CD8-positive, alpha-beta memory T cell (primary cell): ENCODE measurements around the gene MIF. TPM values are rescaled to one million over a fixed set of nuclear protein-coding genes. Genes with fewer than 3 reads are reported as not detected.
"Not testable (repeated sequence)": the region's sequence is repeated elsewhere in the genome, so short reads cannot be mapped to it uniquely, and the experiment has no call there.

Experiments used
- CTCF ChIA-PET: fragments of 350-600 bp; sonication (Branson Sonifier 250); formaldehyde crosslinking; loops from one replicate; lab custom pipeline; 2021; ENCODE audit warnings: antibody characterized with exemption; lab: Charles Lee
- POLR2A ChIA-PET: fragments of 350-600 bp; sonication (Branson Sonifier 250); formaldehyde crosslinking; loops from one replicate; lab custom pipeline; 2021; ENCODE audit warnings: antibody characterized with exemption; lab: Charles Lee
- DNase-seq, 5 donors: peaks; one replicate each; pipeline versions ENCODE4 v3.0.0 to v3.0.0-alpha.2; 2020 to 2022; ENCODE audit warnings: mixed read lengths in 1 of 5
- H3K27ac ChIP-seq: one replicate; pipeline ENCODE4 v1.7.0; 2013; ENCODE audit warnings: low read depth, mild to moderate bottlenecking, low read length, moderate library complexity
- H3K27me3 ChIP-seq: 2 replicates; pipeline ENCODE4 v1.7.0; 2013; ENCODE audit warnings: low read length, mild to moderate bottlenecking; ENCODE audit not compliant: insufficient read depth, poor library complexity, severe bottlenecking
- H3K36me3 ChIP-seq: 2 replicates; pipeline ENCODE4 v1.7.0; 2013; ENCODE audit warnings: mild to moderate bottlenecking, low read length, moderate library complexity; ENCODE audit not compliant: insufficient read depth
- H3K4me1 ChIP-seq: 2 replicates; pipeline ENCODE4 v1.7.0; 2013; ENCODE audit warnings: mild to moderate bottlenecking, low read length, moderate library complexity; ENCODE audit not compliant: insufficient read depth
- H3K4me3 ChIP-seq: 2 replicates; pipeline ENCODE4 v1.7.0; 2013; ENCODE audit warnings: mild to moderate bottlenecking, low read length
- H3K9me3 ChIP-seq: 2 replicates; pipeline ENCODE4 v1.7.0; 2013; ENCODE audit warnings: mild to moderate bottlenecking, low read length
- H3K27ac Mint-ChIP-seq, 8 donors: one replicate each; pipeline ENCODE4 v1.8.0; 2020 to 2021; ENCODE audit warnings: mixed read lengths in 8 of 8, mild to moderate bottlenecking in 6 of 8, inconsistent platforms in 3 of 8, moderate library complexity in 3 of 8
- H3K27me3 Mint-ChIP-seq, 2 donors: one replicate each; pipeline ENCODE4 v1.8.0; 2020 to 2021; ENCODE audit warnings: mixed read lengths in 2 of 2, mild to moderate bottlenecking in 1 of 2, moderate library complexity in 1 of 2
- H3K36me3 Mint-ChIP-seq, 3 donors: one replicate each; pipeline ENCODE4 v1.8.0; 2020 to 2021; ENCODE audit warnings: mixed read lengths in 3 of 3, inconsistent platforms in 1 of 3, mild to moderate bottlenecking in 1 of 3
- H3K4me1 Mint-ChIP-seq, 3 donors: one replicate each; pipeline ENCODE4 v1.8.0; 2020 to 2021; ENCODE audit warnings: mixed read lengths in 3 of 3, inconsistent platforms in 1 of 3, mild to moderate bottlenecking in 1 of 3
- H3K4me3 Mint-ChIP-seq, 7 donors: one replicate each; pipeline ENCODE4 v1.8.0; 2020 to 2021; ENCODE audit warnings: mixed read lengths in 7 of 7, mild to moderate bottlenecking in 6 of 7, moderate library complexity in 4 of 7, inconsistent platforms in 2 of 7
- H3K9me3 Mint-ChIP-seq, 5 donors: one replicate each; pipeline ENCODE4 v1.8.0; 2020 to 2022; ENCODE audit warnings: mixed read lengths in 5 of 5, mild to moderate bottlenecking in 3 of 5, moderate library complexity in 2 of 5, inconsistent platforms in 1 of 5
- polyA plus RNA-seq: library from polyadenylated mRNA; unstranded; fragments of 300-500 nt; fragmentation: Illumina TruSeq; gene quantifications from one replicate; pipeline ENCODE4 v1.2.3, GENCODE V29; 2021
- total RNA-seq, 2 experiments: library from RNA; stranded (reverse); gene quantifications; one replicate each; pipeline ENCODE4 v1.2.3, GENCODE V29; 2021

Gene MIF
- total and polyA plus RNA-seq, 3 experiments from 2014 or later: 804 to 1,220 (median 830) TPM

DNA sequence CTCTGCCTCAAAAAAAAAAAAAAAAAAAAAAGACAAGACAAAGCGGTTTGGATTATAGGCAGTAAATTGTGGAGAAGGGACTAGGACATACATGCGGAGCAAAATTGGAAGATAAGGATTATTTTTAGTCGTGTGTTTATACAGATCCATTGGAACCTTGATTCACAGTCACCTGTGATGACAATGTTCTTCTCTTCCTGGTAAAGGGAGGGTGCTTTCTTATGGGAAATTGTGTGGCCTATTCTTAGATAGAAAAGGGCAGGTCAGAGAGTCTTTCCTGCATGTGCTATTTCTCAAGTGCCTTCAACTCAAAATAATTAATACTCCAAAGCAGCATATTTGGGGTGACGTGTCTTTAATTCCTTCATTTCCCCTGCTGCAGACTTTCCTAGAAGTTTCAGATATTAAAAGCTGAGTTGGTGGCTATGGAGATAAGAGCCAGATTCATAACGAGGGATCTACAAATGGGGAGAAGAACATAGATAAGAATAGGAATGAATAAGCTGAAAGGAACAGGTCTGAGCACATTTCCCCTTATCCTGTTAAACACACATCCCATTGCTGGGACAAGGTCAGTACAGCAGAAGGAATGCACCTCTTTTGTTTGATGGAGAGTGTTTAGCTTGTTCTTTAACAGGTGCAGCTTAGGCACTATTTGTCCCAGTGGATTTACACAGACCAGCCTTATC is 44.3 kb downstream of the MIF start:
- no peak overlapping the region for H3K27ac Mint-ChIP-seq
- H3K9me3 ChIP-seq: no peaks in the 10 kb centered on the region
- H3K4me3 ChIP-seq: no peak overlapping the region
- ChIA-PET CTCF (no interaction called here), POLR2A (no interaction called here)
- H3K9me3 Mint-ChIP-seq: no peaks in the 10 kb centered on the region
- no peaks in the 10 kb centered on the region for H3K36me3 Mint-ChIP-seq
- DNase-seq: no peak
- no peak overlapping the region for H3K4me3 Mint-ChIP-seq
- H3K27ac ChIP-seq: no peak overlapping the region
- no peaks in the 10 kb centered on the region for H3K27me3 ChIP-seq
- H3K4me1 ChIP-seq: no peaks in the 10 kb centered on the region
- peaks cover 0 to 3% of the 10 kb centered on the region in 2 donors for H3K27me3 Mint-ChIP-seq
- no peaks in the 10 kb centered on the region for H3K4me1 Mint-ChIP-seq
- H3K36me3 ChIP-seq: no peaks in the 10 kb centered on the region

- no peaks in the 10 kb centered on the region for H3K9me3 ChIP-seq
- no peaks in the 10 kb centered on the region for H3K36me3 ChIP-seq
- H3K4me3 Mint-ChIP-seq: no peak overlapping the region
- no peaks in the 10 kb centered on the region for H3K9me3 Mint-ChIP-seq
- H3K27me3 ChIP-seq: no peaks in the 10 kb centered on the region
- no peak overlapping the region for H3K27ac ChIP-seq
- no peak for DNase-seq
- POLR2A ChIA-PET: no interaction called here
- no peak overlapping the region for H3K27ac Mint-ChIP-seq
- H3K4me1 Mint-ChIP-seq: no peaks in the 10 kb centered on the region
- H3K36me3 Mint-ChIP-seq: no peaks in the 10 kb centered on the region
- no peak overlapping the region for H3K4me3 ChIP-seq
- H3K4me1 ChIP-seq: no peaks in the 10 kb centered on the region
- CTCF ChIA-PET: no interaction called here
- H3K27me3 Mint-ChIP-seq: peaks cover 0 to 3% of the 10 kb centered on the region in 2 donors
Observed at GRCh38 chr22:23939017-23939357, 44.8 kb downstream of the MIF start.

GRCh38 chr22:23940166-23940565 is 46.0 kb downstream of the MIF start:
- H3K36me3 ChIP-seq, H3K27me3 ChIP-seq, H3K4me3 ChIP-seq, CTCF ChIA-PET, H3K4me3 Mint-ChIP-seq, H3K4me1 ChIP-seq, DNase-seq, H3K4me1 Mint-ChIP-seq, H3K36me3 Mint-ChIP-seq, H3K27ac Mint-ChIP-seq, H3K9me3 ChIP-seq, H3K27me3 Mint-ChIP-seq, POLR2A ChIA-PET, H3K27ac ChIP-seq, H3K9me3 Mint-ChIP-seq: not testable (repeated sequence)

Other genes starting within 250 kb of the MIF start
- 1 to 10 TPM; 3.2 to 4.8 TPM for gene RGL4, start 203.4 kb upstream of the MIF start, total RNA-seq
- 58.4 TPM for gene RGL4, start 203.4 kb upstream of the MIF start, polyA plus RNA-seq
- 1 to 10 TPM; 3.4 to 3.7 TPM for gene ZNF70, start 143.3 kb upstream of the MIF start, total RNA-seq
- gene ZNF70, start 143.3 kb upstream of the MIF start, polyA plus RNA-seq: 0.35 TPM
- gene VPREB3, start 140.0 kb upstream of the MIF start, total RNA-seq: not detected
- gene VPREB3, start 140.0 kb upstream of the MIF start, polyA plus RNA-seq: not detected
- gene C22orf15, start 131.4 kb upstream of the MIF start, total RNA-seq: under 1 TPM; 0.81 to 0.93 TPM
- 0.75 TPM for gene C22orf15, start 131.4 kb upstream of the MIF start, polyA plus RNA-seq
- gene CHCHD10, start 126.4 kb upstream of the MIF start, total RNA-seq: 100 to 1,000 TPM; 172 to 186 TPM
- gene CHCHD10, start 126.4 kb upstream of the MIF start, polyA plus RNA-seq: 34.0 TPM
- gene MMP11, start 121.5 kb upstream of the MIF start, total RNA-seq: 1 to 10 TPM in 1 of 2 experiments, under 1 TPM in 1; 0.90 to 1.6 TPM
- gene MMP11, start 121.5 kb upstream of the MIF start, polyA plus RNA-seq: 1.9 TPM
- 100 to 1,000 TPM; 113 to 120 TPM for gene SMARCB1, start 107.4 kb upstream of the MIF start, total RNA-seq
- gene SMARCB1, start 107.4 kb upstream of the MIF start, polyA plus RNA-seq: 40.4 TPM
- 1 to 10 TPM; 5.4 to 5.8 TPM for gene DERL3, start 55.4 kb upstream of the MIF start, total RNA-seq
- 0.28 TPM for gene DERL3, start 55.4 kb upstream of the MIF start, polyA plus RNA-seq
- 1 to 10 TPM; 7.1 to 9.0 TPM for gene SLC2A11, start 36.5 kb upstream of the MIF start, total RNA-seq
- gene SLC2A11, start 36.5 kb upstream of the MIF start, polyA plus RNA-seq: 5.2 TPM
- not detected for gene GSTT2B, start 66.8 kb downstream of the MIF start, total RNA-seq
- not detected for gene GSTT2B, start 66.8 kb downstream of the MIF start, polyA plus RNA-seq
- not detected for gene DDTL, start 72.5 kb downstream of the MIF start, total RNA-seq
- 2.4 TPM for gene DDTL, start 72.5 kb downstream of the MIF start, polyA plus RNA-seq
- gene DDT, start 80.1 kb downstream of the MIF start, total RNA-seq: 10 to 100 TPM; 84.5 to 88.2 TPM
- 109 TPM for gene DDT, start 80.1 kb downstream of the MIF start, polyA plus RNA-seq
- not detected for gene GSTT2, start 85.8 kb downstream of the MIF start, total RNA-seq
- gene GSTT2, start 85.8 kb downstream of the MIF start, polyA plus RNA-seq: not detected
- gene GSTT4, start 111.1 kb downstream of the MIF start, total RNA-seq: not detected
- gene GSTT4, start 111.1 kb downstream of the MIF start, polyA plus RNA-seq: not detected
- gene CABIN1, start 116.9 kb downstream of the MIF start, total RNA-seq: 10 to 100 TPM; 69.0 to 71.6 TPM
- 13.0 TPM for gene CABIN1, start 116.9 kb downstream of the MIF start, polyA plus RNA-seq